ENCODE results near the gene RNF13. TPM values are rescaled to one million over a fixed set of nuclear protein-coding genes. Genes with fewer than 3 reads are reported as not detected.
"Not testable (repeated sequence)": the region's sequence is repeated elsewhere in the genome, so short reads cannot be mapped to it uniquely, and the experiment has no call there.

Gene RNF13
- polyA plus RNA-seq, 3 donors, result 31.6 to 48.0 (median 43.0) TPM

GRCh38 chr3:149877668-149878067 lies 64.7 kb downstream of the RNF13 start:
- H3K27ac ChIP-seq (ENCODE audit: low read depth, low read length), result no peak overlapping the region
- WGBS, 3 donors, result 93 to 97% (median 96%) methylated on average over 1 of the region's 1 CpG

- no peak overlapping the region for H3K27ac ChIP-seq (ENCODE audit: low read depth, low read length)
- WGBS, 3 donors, result 13 to 22% (median 13%) methylated on average over 2 of the region's 2 CpGs
These were observed 66.9 kb downstream of the RNF13 start for GRCh38 chr3:149879872-149880271.

- 35 to 77% (median 53%) methylated on average over 4 of the region's 4 CpGs for WGBS, 3 donors
- no peak overlapping the region for H3K27ac ChIP-seq (ENCODE audit: low read depth, low read length)
These were observed 68.9 kb downstream of the RNF13 start for GRCh38 chr3:149881879-149882278.

- 96 to 100% (median 99%) methylated on average over 1 of the region's 1 CpG for WGBS, 3 donors
- no peak overlapping the region for H3K27ac ChIP-seq (ENCODE audit: low read depth, low read length)
These were observed 70.1 kb downstream of the RNF13 start for GRCh38 chr3:149883134-149883533.

GRCh38 chr3:149883860-149884259 lies 70.8 kb downstream of the RNF13 start:
- H3K27ac ChIP-seq (ENCODE audit: low read depth, low read length), result not testable (repeated sequence)
- 96 to 98% (median 97%) methylated on average over 5 of the region's 5 CpGs for WGBS, 3 donors

GRCh38 chr3:149884848-149885247 lies 71.8 kb downstream of the RNF13 start:
- H3K27ac ChIP-seq (ENCODE audit: low read depth, low read length), result not testable (repeated sequence)

GRCh38 chr3:149886957-149887356 lies 73.9 kb downstream of the RNF13 start:
- no peak overlapping the region for H3K27ac ChIP-seq (ENCODE audit: low read depth, low read length)
- WGBS, 3 donors, result 83 to 86% (median 86%) methylated on average over 9 of the region's 9 CpGs

GRCh38 chr3:149891621-149892020 lies 78.6 kb downstream of the RNF13 start:
- H3K27ac ChIP-seq (ENCODE audit: low read depth, low read length), result no peak overlapping the region

GRCh38 chr3:149892371-149892770 lies 79.4 kb downstream of the RNF13 start:
- H3K27ac ChIP-seq (ENCODE audit: low read depth, low read length), result no peak overlapping the region
- WGBS, 3 donors, result 96 to 97% (median 97%) methylated on average over 10 of the region's 10 CpGs

- H3K27ac ChIP-seq (ENCODE audit: low read depth, low read length), result no peak overlapping the region
These were observed 81.2 kb downstream of the RNF13 start for GRCh38 chr3:149894205-149894604.

GRCh38 chr3:149895339-149895738 lies 82.3 kb downstream of the RNF13 start:
- no peak overlapping the region for H3K27ac ChIP-seq (ENCODE audit: low read depth, low read length)
- 54 to 78% (median 72%) methylated on average over 1 of the region's 1 CpG for WGBS, 3 donors

GRCh38 chr3:149895769-149896168 lies 82.8 kb downstream of the RNF13 start:
- no peak overlapping the region for H3K27ac ChIP-seq (ENCODE audit: low read depth, low read length)
- 69 to 96% (median 94%) methylated on average over 2 of the region's 2 CpGs for WGBS, 3 donors

GRCh38 chr3:149898771-149899170 lies 85.8 kb downstream of the RNF13 start:
- WGBS, 3 donors, result 67 to 84% (median 72%) methylated on average over 2 of the region's 2 CpGs
- no peak overlapping the region for H3K27ac ChIP-seq (ENCODE audit: low read depth, low read length)

GRCh38 chr3:149900322-149900721 lies 87.3 kb downstream of the RNF13 start:
- H3K27ac ChIP-seq (ENCODE audit: low read depth, low read length), result no peak overlapping the region

- H3K27ac ChIP-seq (ENCODE audit: low read depth, low read length), result no peak overlapping the region
These were observed 88.8 kb downstream of the RNF13 start for GRCh38 chr3:149901770-149902169.

GRCh38 chr3:149902498-149903139 lies 89.6 kb downstream of the RNF13 start:
- WGBS, 3 donors, result 80 to 94% (median 87%) methylated on average over 3 of the region's 3 CpGs
- no peak overlapping the region for H3K27ac ChIP-seq (ENCODE audit: low read depth, low read length)

- H3K27ac ChIP-seq (ENCODE audit: low read depth, low read length), result no peak overlapping the region
These were observed 93.0 kb downstream of the RNF13 start for GRCh38 chr3:149906036-149906435.

- no peak overlapping the region for H3K27ac ChIP-seq (ENCODE audit: low read depth, low read length)
These were observed 95.5 kb downstream of the RNF13 start for GRCh38 chr3:149908424-149908957.

GRCh38 chr3:149909923-149910322 lies 96.9 kb downstream of the RNF13 start:
- H3K27ac ChIP-seq (ENCODE audit: low read depth, low read length), result no peak overlapping the region
- 97 to 100% (median 98%) methylated on average over 4 of the region's 4 CpGs for WGBS, 3 donors

GRCh38 chr3:149917124-149917667 lies 104.2 kb downstream of the RNF13 start:
- WGBS, 3 donors, result 69 to 91% (median 80%) methylated on average over 5 of the region's 5 CpGs

GRCh38 chr3:149919509-149919908 lies 106.5 kb downstream of the RNF13 start:
- WGBS, 3 donors, result 97 to 98% (median 98%) methylated on average over 3 of the region's 3 CpGs
- H3K27ac ChIP-seq (ENCODE audit: low read depth, low read length), result no peak overlapping the region

More at GRCh38 chr3:149917124-149917667, 104.2 kb downstream of the RNF13 start:
- H3K27ac ChIP-seq (ENCODE audit: low read depth, low read length), result no peak overlapping the region
